ENCODE data around the gene ITGB5. TPM values are rescaled to one million over a fixed set of nuclear protein-coding genes. Genes with fewer than 3 reads are reported as not detected.
A peak's percentile ranks its signal among the peaks of the same experiment; 100 is the strongest.

Gene ITGB5
- total RNA-seq, 6 donors from 2014 or later = 81.5 to 145 (median 106) TPM

GRCh38 chr3:124818398-124819091 is 68.6 kb downstream of the ITGB5 start:
- H3K36me3 ChIP-seq = peaks cover 0 to 14% (median 4%) of the 10 kb centered on the region in 4 donors
- H3K9me3 ChIP-seq = no peaks in the 10 kb centered on the region
- no peak for TF ChIP-seq CTCF (IDR thresholded peaks at IDR 0.05)
- 70 to 77% methylated on average over 9 of the region's 9 CpGs for WGBS, 2 donors
- no peak overlapping the region for H3K4me3 ChIP-seq
- H3K27me3 ChIP-seq = no peaks in the 10 kb centered on the region
- ATAC-seq (ENCODE audit: low FRiP score in 2 of 2) (no peak), DNase-seq (no peak)
- no peak overlapping the region for H3K27ac ChIP-seq
- peaks cover 7 to 11% (median 8%) of the 10 kb centered on the region in 4 donors for H3K4me1 ChIP-seq

DNA sequence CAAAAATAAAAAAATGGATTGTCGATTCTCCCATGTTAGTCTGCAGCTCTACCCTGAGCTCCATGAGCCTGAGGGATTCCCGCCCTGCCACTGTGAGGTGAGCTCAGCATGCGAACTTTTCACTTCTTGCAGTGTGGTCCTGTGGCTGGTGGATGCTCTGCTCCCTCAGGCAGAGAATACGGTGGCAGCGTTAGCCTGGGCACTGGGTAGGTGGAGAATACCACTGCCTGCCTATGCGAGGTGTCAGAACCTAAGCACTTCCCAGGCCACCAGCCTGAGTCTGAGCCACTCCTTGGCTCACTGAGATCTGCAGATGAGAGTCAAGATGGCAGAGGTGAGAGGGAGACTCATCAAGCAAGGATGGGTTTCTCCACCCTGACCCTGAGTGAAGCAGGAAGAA is 70.1 kb downstream of the ITGB5 start:
- TF ChIP-seq POLR2A (IDR thresholded peaks at IDR 0.05) (no peak), POLR2AphosphoS5 (IDR thresholded peaks at IDR 0.05) (no peak), CTCF (IDR thresholded peaks at IDR 0.05) (no peak), EP300 (IDR thresholded peaks at IDR 0.05) (no peak)
- WGBS, 2 donors = 92 to 100% methylated on average over 5 to 6 of the region's 6 CpGs
- Histone ChIP-seq H3K36me3 (peaks cover 0 to 14% (median 4%) of the 10 kb centered on the region in 4 donors), H3K9me3 (no peaks in the 10 kb centered on the region), H3K4me3 (no peak overlapping the region), H3K4me1 (peaks cover 7 to 22% (median 14%) of the 10 kb centered on the region in 4 donors), H3K27ac (no peak overlapping the region), H3K27me3 (no peaks in the 10 kb centered on the region)
- no peak for ATAC-seq (ENCODE audit: low FRiP score in 2 of 2)
- DNase-seq = no peak

- DNase-seq = no peak
- H3K9me3 ChIP-seq = no peaks in the 10 kb centered on the region
- peaks cover 7 to 25% (median 17%) of the 10 kb centered on the region in 4 donors for H3K4me1 ChIP-seq
- peaks cover 0 to 12% (median 4%) of the 10 kb centered on the region in 4 donors for H3K36me3 ChIP-seq
- H3K4me3 ChIP-seq = no peak overlapping the region
- TF ChIP-seq EP300 (IDR thresholded peaks at IDR 0.05) = no peak
- no peak for TF ChIP-seq CTCF (IDR thresholded peaks at IDR 0.05)
- no peak for TF ChIP-seq POLR2A (IDR thresholded peaks at IDR 0.05)
- no peak for TF ChIP-seq POLR2AphosphoS5 (IDR thresholded peaks at IDR 0.05)
- ATAC-seq (ENCODE audit: low FRiP score in 2 of 2) = no peak
- no peaks in the 10 kb centered on the region for H3K27me3 ChIP-seq
- 93 to 97% methylated on average over 4 of the region's 4 CpGs for WGBS, 2 donors
- no peak overlapping the region for H3K27ac ChIP-seq
These were observed 71.0 kb downstream of the ITGB5 start for GRCh38 chr3:124816206-124816605.

DNA sequence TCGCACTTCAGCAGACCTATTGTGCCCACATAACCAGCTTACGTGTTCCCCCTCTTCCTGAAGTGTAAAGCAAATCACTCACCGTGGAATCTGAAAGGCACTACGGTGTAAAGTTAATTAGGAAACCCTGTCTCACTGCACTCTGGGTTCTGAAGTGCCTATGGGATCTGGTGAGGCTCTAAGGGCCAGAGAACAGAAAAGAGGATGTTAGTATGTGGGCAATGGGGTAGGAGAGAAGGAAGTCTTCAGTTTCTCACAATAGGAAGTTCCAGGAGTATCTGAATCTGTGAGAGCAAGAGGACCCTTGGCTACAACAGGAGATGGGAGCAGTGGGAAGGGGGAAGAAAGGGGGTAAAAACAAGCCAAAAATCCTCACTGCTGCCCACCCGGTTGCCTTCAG is 71.4 kb downstream of the ITGB5 start:
- H3K9me3 ChIP-seq = no peaks in the 10 kb centered on the region
- no peak overlapping the region for H3K4me3 ChIP-seq
- H3K36me3 ChIP-seq = peaks cover 0 to 10% (median 4%) of the 10 kb centered on the region in 4 donors
- peaks cover 7 to 25% (median 17%) of the 10 kb centered on the region in 4 donors for H3K4me1 ChIP-seq
- 84 to 92% methylated on average over 5 of the region's 5 CpGs for WGBS, 2 donors
- TF ChIP-seq EP300 (IDR thresholded peaks at IDR 0.05) (no peak), POLR2AphosphoS5 (IDR thresholded peaks at IDR 0.05) (no peak), CTCF (IDR thresholded peaks at IDR 0.05) (no peak), POLR2A (IDR thresholded peaks at IDR 0.05) (no peak)
- H3K27me3 ChIP-seq = no peaks in the 10 kb centered on the region
- DNase-seq (no peak), ATAC-seq (ENCODE audit: low FRiP score in 2 of 2) (no peak)
- peak overlapping the region in 1 of 4 donors; percentile 18 for H3K27ac ChIP-seq

Measured in upper lobe of left lung (tissue), 6 donors.